CD4-positive, alpha-beta T cell (primary cell): ENCODE results near the gene OLFML2A. TPM values are rescaled to one million over a fixed set of nuclear protein-coding genes. Genes with fewer than 3 reads are reported as not detected.

Experiments
- ATAC-seq: fragments of 200-7000 bp; cut with Tn5 transposase; one replicate; pipeline ENCODE4 v1.10.0; 2022; ENCODE audit warnings: mild to moderate bottlenecking; ENCODE audit not compliant: poor library complexity
- CTCF ChIA-PET: fragments of 350-600 bp; sonication (Branson Sonifier 250); formaldehyde crosslinking; loops from one replicate; lab custom pipeline; 2021; ENCODE audit warnings: antibody characterized with exemption, inconsistent platforms; lab: Charles Lee
- POLR2A ChIA-PET: fragments of 350-600 bp; sonication (Branson Sonifier 250); formaldehyde crosslinking; loops from one replicate; lab custom pipeline; 2021; ENCODE audit warnings: antibody characterized with exemption, inconsistent platforms; lab: Charles Lee
- DNase-seq, 14 experiments: peaks; one replicate each; pipeline ENCODE4 v3.0.0-alpha.2; 2013 to 2020; ENCODE audit warnings: mixed read lengths in 2 of 14
- H3K27ac ChIP-seq, 2 donors: one replicate each; pipeline versions ENCODE4 v1.5.1 to v1.7.0; 2013; ENCODE audit warnings: low read length in 2 of 2, low read depth in 1 of 2, mild to moderate bottlenecking in 1 of 2
- H3K27me3 ChIP-seq, 2 experiments: 1 replicate in 1 of 2; 2 replicates in 1 of 2; pipeline versions ENCODE4 v1.6.1 to v1.7.0; 2013; ENCODE audit warnings: low read length in 2 of 2, control low read depth in 1 of 2, mild to moderate bottlenecking in 1 of 2, moderate library complexity in 1 of 2; ENCODE audit not compliant: insufficient read depth in 2 of 2, control insufficient read depth in 1 of 2
- H3K36me3 ChIP-seq: one replicate; pipeline ENCODE4 v1.6.1; 2013; ENCODE audit warnings: low read length, control low read depth; ENCODE audit not compliant: insufficient read depth
- H3K4me1 ChIP-seq: one replicate; pipeline ENCODE4 v1.6.1; 2013; ENCODE audit warnings: low read length, control low read depth; ENCODE audit not compliant: insufficient read depth
- H3K4me3 ChIP-seq: one replicate; pipeline ENCODE4 v1.5.1; 2013; ENCODE audit warnings: mild to moderate bottlenecking, low read length, moderate library complexity
- H3K9me3 ChIP-seq, 2 experiments: 1 replicate in 1 of 2; 2 replicates in 1 of 2; pipeline versions ENCODE4 v1.6.1 to v1.7.0; 2013; ENCODE audit warnings: low read length in 2 of 2, mild to moderate bottlenecking in 2 of 2, control low read depth in 1 of 2, moderate library complexity in 1 of 2; ENCODE audit not compliant: control insufficient read depth in 1 of 2, insufficient read depth in 1 of 2
- H3K27ac Mint-ChIP-seq: one replicate; pipeline ENCODE4 v1.8.0; 2020; ENCODE audit warnings: mixed read lengths
- H3K27me3 Mint-ChIP-seq: one replicate; pipeline ENCODE4 v1.8.0; 2021; ENCODE audit warnings: mixed read lengths
- H3K36me3 Mint-ChIP-seq: one replicate; pipeline ENCODE4 v1.8.0; 2021; ENCODE audit warnings: low read depth, mixed read lengths
- H3K4me1 Mint-ChIP-seq: one replicate; pipeline ENCODE4 v1.8.0; 2021; ENCODE audit warnings: low read depth, mixed read lengths
- H3K4me3 Mint-ChIP-seq: one replicate; pipeline ENCODE4 v1.8.0; 2020; ENCODE audit warnings: mild to moderate bottlenecking, mixed read lengths
- H3K9me3 Mint-ChIP-seq: one replicate; pipeline ENCODE4 v1.8.0; 2020; ENCODE audit warnings: mixed read lengths
- CTCF ChIP-seq: fragments of 200-600 bp; IDR thresholded peaks from one replicate; pipeline ENCODE4 v1.8.0; 2022; ENCODE audit warnings: antibody characterized with exemption, mild to moderate bottlenecking
- intact Hi-C, 2 experiments: fragments of 100-400 bp; cut with DNase I in 1 of 2; cut with micrococcal nuclease in 1 of 2; formaldehyde crosslinking; loops; one replicate each; pipeline versions ENCODE4 v1.15.1 to v1.9.0; 2023 to 2025; cut with DNase I, micrococcal nuclease
- total RNA-seq, 174 experiments: library from RNA in 2 of 174; stranded (reverse) in 2 of 174; gene quantifications; one replicate each; pipeline ENCODE4 v1.2.3 and lab custom pipeline; 2021 to 2026

Gene OLFML2A
- total RNA-seq, 2 experiments from 2014 or later = not detected

GRCh38 chr9:124813041-124813440 is 36.1 kb downstream of the OLFML2A start:
- no peak for ATAC-seq
- H3K9me3 Mint-ChIP-seq = no peaks in the 10 kb centered on the region
- POLR2A ChIA-PET = no interaction called here
- Histone ChIP-seq H3K27ac (no peak overlapping the region), H3K4me1 (no peaks in the 10 kb centered on the region), H3K4me3 (no peak overlapping the region), H3K36me3 (no peaks in the 10 kb centered on the region), H3K9me3 (no peaks in the 10 kb centered on the region), H3K27me3 (peaks cover 0 to 2% of the 10 kb centered on the region in 2 experiments)
- no peaks in the 10 kb centered on the region for H3K4me1 Mint-ChIP-seq
- TF ChIP-seq CTCF = no peak
- no peaks in the 10 kb centered on the region for H3K36me3 Mint-ChIP-seq
- intact Hi-C loops = no loop called here
- DNase-seq = no peak
- CTCF ChIA-PET = no interaction called here
- peaks cover 8% of the 10 kb centered on the region for H3K27me3 Mint-ChIP-seq
- H3K4me3 Mint-ChIP-seq = no peak overlapping the region
- no peak overlapping the region for H3K27ac Mint-ChIP-seq

DNA sequence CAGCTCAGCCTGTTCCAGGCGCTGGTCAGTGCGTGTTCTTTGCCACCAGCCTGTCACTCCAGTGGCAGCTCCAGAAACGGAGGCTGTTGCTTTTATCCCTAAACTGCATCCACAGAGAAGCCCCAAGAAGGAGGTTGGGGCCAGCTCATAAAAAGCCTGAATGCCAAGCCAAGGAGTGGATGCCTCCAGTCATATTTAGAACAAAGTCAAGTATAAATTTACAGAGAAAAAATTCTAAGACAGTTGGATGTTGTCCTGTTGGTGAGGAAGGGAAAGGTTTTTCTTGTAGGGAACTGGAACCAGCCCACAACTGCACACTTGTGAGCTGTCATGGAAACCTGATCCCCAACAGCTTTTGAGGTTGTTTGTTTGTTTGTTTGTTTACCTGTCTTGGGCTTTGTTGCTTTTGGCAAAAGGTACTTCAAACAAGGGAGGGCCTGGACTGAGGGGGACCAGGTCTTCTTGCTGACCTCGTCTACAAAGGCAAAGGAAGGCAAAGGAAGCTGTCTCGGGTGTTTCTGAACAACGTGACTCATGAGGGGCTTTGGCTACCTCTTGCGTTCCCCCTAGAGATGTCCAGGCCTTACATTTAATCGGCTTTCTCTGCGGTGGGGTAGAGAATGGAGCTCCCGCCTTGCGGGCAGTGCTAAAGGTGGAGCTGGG is 36.7 kb downstream of the OLFML2A start:
- peaks cover 0 to 2% of the 10 kb centered on the region in 2 experiments for H3K27me3 ChIP-seq

GRCh38 chr9:124814164-124814535 is 37.2 kb downstream of the OLFML2A start:
- POLR2A ChIA-PET = no interaction called here
- Mint-ChIP-seq H3K27me3 (peaks cover 14% of the 10 kb centered on the region), H3K36me3 (no peaks in the 10 kb centered on the region), H3K27ac (no peak overlapping the region), H3K4me1 (no peaks in the 10 kb centered on the region), H3K4me3 (no peak overlapping the region), H3K9me3 (no peaks in the 10 kb centered on the region)
- no peaks in the 10 kb centered on the region for H3K36me3 ChIP-seq
- H3K27ac ChIP-seq = no peak overlapping the region
- no peak for TF ChIP-seq CTCF
- CTCF ChIA-PET = interaction anchor here (0.6 kb wide), 1 partner anchor 1779 kb away, joined by 3 read pairs; no protein-coding TSS in a partner anchor
- intact Hi-C loops = no loop called here
- H3K27me3 ChIP-seq = peaks cover 0 to 2% of the 10 kb centered on the region in 2 experiments
- H3K9me3 ChIP-seq = no peaks in the 10 kb centered on the region
- ATAC-seq (no peak), DNase-seq (no peak)
- no peak overlapping the region for H3K4me3 ChIP-seq
- H3K4me1 ChIP-seq = peaks cover 4% of the 10 kb centered on the region

More for the DNA sequence above, 36.7 kb downstream of the OLFML2A start:
- CTCF ChIA-PET = interaction anchor here (0.6 kb wide), 1 partner anchor 1780 kb away, joined by 3 read pairs; no protein-coding TSS in a partner anchor
- DNase-seq (no peak), ATAC-seq (no peak)
- Mint-ChIP-seq H3K27me3 (peaks cover 14% of the 10 kb centered on the region), H3K36me3 (no peaks in the 10 kb centered on the region), H3K4me3 (no peak overlapping the region), H3K9me3 (no peaks in the 10 kb centered on the region), H3K27ac (no peak overlapping the region), H3K4me1 (no peaks in the 10 kb centered on the region)
- H3K36me3 ChIP-seq = no peaks in the 10 kb centered on the region
- H3K4me3 ChIP-seq = no peak overlapping the region
- no peak overlapping the region for H3K27ac ChIP-seq
- POLR2A ChIA-PET = no interaction called here
- H3K4me1 ChIP-seq = peaks cover 4% of the 10 kb centered on the region
- intact Hi-C loops = no loop called here
- no peak for TF ChIP-seq CTCF
- no peaks in the 10 kb centered on the region for H3K9me3 ChIP-seq
